GM18502 (cell line): ENCODE results near the gene MDFI.

Experiments
- ATAC-seq: cut with Tn5 transposase; IDR thresholded peaks from one replicate; pipeline ENCODE4 v1.9.1; 2021; ENCODE audit warnings: mild to moderate bottlenecking; ENCODE audit not compliant: unreplicated experiment, poor library complexity

MDFI gene

GRCh38 chr6:41697861-41698781 lies 59.9 kb downstream of the MDFI start:
- no peak for ATAC-seq

- ATAC-seq, result no peak
These were observed 60.8 kb downstream of the MDFI start for GRCh38 chr6:41699063-41699462.

- no peak for ATAC-seq
These were observed 62.4 kb downstream of the MDFI start for GRCh38 chr6:41700463-41701347.

- no peak for ATAC-seq
These were observed 63.9 kb downstream of the MDFI start for GRCh38 chr6:41702089-41702745.

GRCh38 chr6:41702771-41703494 lies 64.7 kb downstream of the MDFI start:
- no peak for ATAC-seq
